ENCODE measurements around the gene TIMM17A. TPM values are rescaled to one million over a fixed set of nuclear protein-coding genes. Genes with fewer than 3 reads are reported as not detected.
A peak's percentile ranks its signal among the peaks of the same experiment; 100 is the strongest.

TIMM17A gene
- polyA plus RNA-seq, 1 donor (not counting 4 experiments of a cell fraction or from before 2014, with no cell fraction given) = 116 TPM

- Histone ChIP-seq H2AFZ (ENCODE audit: control insufficient read depth, low read length) (no peak overlapping the region), H3K9ac (ENCODE audit: control insufficient read depth, extremely low read depth, insufficient read depth, low read length) (no peak overlapping the region), H3K27me3 (ENCODE audit: control insufficient read depth, extremely low read depth, insufficient read depth, low read length) (peaks cover 36% of the 10 kb centered on the region), H3K36me3 (ENCODE audit: control insufficient read depth in 2 of 2, extremely low read depth in 1 of 2, insufficient read depth in 2 of 2, low read length in 2 of 2) (no peaks in the 10 kb centered on the region), H3K79me2 (ENCODE audit: control insufficient read depth, insufficient read depth, low read length) (no peaks in the 10 kb centered on the region), H3K4me1 (ENCODE audit: control insufficient read depth, extremely low read depth, insufficient read depth, low read length) (no peaks in the 10 kb centered on the region), H3K9me1 (ENCODE audit: control insufficient read depth, extremely low read depth, insufficient read depth, low read length) (no peaks in the 10 kb centered on the region), H3K4me3 (ENCODE audit: control insufficient read depth in 2 of 3, extremely low read depth in 1 of 3, insufficient read depth in 2 of 3, low read depth in 1 of 3, low read length in 3 of 3) (no peak overlapping the region), H4K20me1 (ENCODE audit: control insufficient read depth, extremely low read depth, insufficient read depth, low read length) (no peaks in the 10 kb centered on the region), H3K27ac (ENCODE audit: control insufficient read depth, insufficient read depth, low read length) (no peak overlapping the region), H3K9me3 (ENCODE audit: control insufficient read depth, low read depth, low read length) (no peaks in the 10 kb centered on the region), H3K4me2 (ENCODE audit: control insufficient read depth, extremely low read depth, insufficient read depth, low read depth, low read length) (no peak overlapping the region)
- DNase-seq (ENCODE audit: low read depth, low spot score) (no peak), FAIRE-seq (no peak)
- TF ChIP-seq CTCF (optimal IDR thresholded peaks at IDR 0.05 in 1 of 3, IDR thresholded peaks at IDR 0.05 in 1 of 3, conservative IDR thresholded peaks at IDR 0.05 in 1 of 3; ENCODE audit: extremely low read depth in 1 of 3, insufficient read depth in 2 of 3, low read length in 3 of 3) (peak; percentile 13 to 29 (median 17)), EZH2 (IDR thresholded peaks at IDR 0.05; ENCODE audit: low read length) (no peak)
- dilution Hi-C loops (cut with MboI; ENCODE audit: extremely low pct_ligation_motif_present, low sequenced_read_pairs) = no loop called here
These were observed 10.1 kb upstream of the TIMM17A start for GRCh38 chr1:201945157-201945556.

- no peaks in the 10 kb centered on the region for H3K9me3 ChIP-seq (ENCODE audit: control insufficient read depth, low read depth, low read length)
- H4K20me1 ChIP-seq (ENCODE audit: control insufficient read depth, extremely low read depth, insufficient read depth, low read length) = no peaks in the 10 kb centered on the region
- no peak overlapping the region for H3K9ac ChIP-seq (ENCODE audit: control insufficient read depth, extremely low read depth, insufficient read depth, low read length)
- no peak overlapping the region for H3K4me2 ChIP-seq (ENCODE audit: control insufficient read depth, extremely low read depth, insufficient read depth, low read depth, low read length)
- no peak overlapping the region for H3K27ac ChIP-seq (ENCODE audit: control insufficient read depth, insufficient read depth, low read length)
- no peak for FAIRE-seq
- no peaks in the 10 kb centered on the region for H3K4me1 ChIP-seq (ENCODE audit: control insufficient read depth, extremely low read depth, insufficient read depth, low read length)
- DNase-seq (ENCODE audit: low read depth, low spot score) = no peak
- H3K27me3 ChIP-seq (ENCODE audit: control insufficient read depth, extremely low read depth, insufficient read depth, low read length) = peaks cover 36% of the 10 kb centered on the region
- no peak overlapping the region for H2AFZ ChIP-seq (ENCODE audit: control insufficient read depth, low read length)
- H3K36me3 ChIP-seq (ENCODE audit: control insufficient read depth in 2 of 2, extremely low read depth in 1 of 2, insufficient read depth in 2 of 2, low read length in 2 of 2) = no peaks in the 10 kb centered on the region
- no peaks in the 10 kb centered on the region for H3K79me2 ChIP-seq (ENCODE audit: control insufficient read depth, insufficient read depth, low read length)
- dilution Hi-C loops (cut with MboI; ENCODE audit: extremely low pct_ligation_motif_present, low sequenced_read_pairs) = no loop called here
- no peaks in the 10 kb centered on the region for H3K9me1 ChIP-seq (ENCODE audit: control insufficient read depth, extremely low read depth, insufficient read depth, low read length)
- no peak overlapping the region for H3K4me3 ChIP-seq (ENCODE audit: control insufficient read depth in 2 of 3, extremely low read depth in 1 of 3, insufficient read depth in 2 of 3, low read depth in 1 of 3, low read length in 3 of 3)
- TF ChIP-seq EZH2 (IDR thresholded peaks at IDR 0.05; ENCODE audit: low read length) (no peak), CTCF (optimal IDR thresholded peaks at IDR 0.05 in 1 of 3, IDR thresholded peaks at IDR 0.05 in 1 of 3, conservative IDR thresholded peaks at IDR 0.05 in 1 of 3; ENCODE audit: extremely low read depth in 1 of 3, insufficient read depth in 2 of 3, low read length in 3 of 3) (no peak)
These were observed 9.5 kb upstream of the TIMM17A start for GRCh38 chr1:201945863-201946223.
